SIG-M5 treated with dmso at 0.1 percent for 504 hours (cell line): ENCODE data around the gene NKAIN2.
"Not testable (repeated sequence)": the region's sequence is repeated elsewhere in the genome, so short reads cannot be mapped to it uniquely, and the experiment has no call there.

Experiments used
- DNase-seq: peaks from one replicate; lab custom pipeline; 2025; ENCODE audit not compliant: unreplicated experiment; lab: John Stamatoyannopoulos, UW

The NKAIN2 gene

GRCh38 chr6:124412657-124413056 lies 609.0 kb downstream of the NKAIN2 start:
- not testable (repeated sequence) for DNase-seq

GRCh38 chr6:124420116-124420840 lies 616.6 kb downstream of the NKAIN2 start:
- no peak for DNase-seq

- DNase-seq, result no peak
Measured at GRCh38 chr6:124423621-124424020, 620.0 kb downstream of the NKAIN2 start.

- no peak for DNase-seq
Measured at GRCh38 chr6:124430740-124431318, 627.2 kb downstream of the NKAIN2 start.

GRCh38 chr6:124432620-124433019 lies 629.0 kb downstream of the NKAIN2 start:
- no peak for DNase-seq

- DNase-seq, result no peak
Measured at GRCh38 chr6:124433387-124434160, 629.9 kb downstream of the NKAIN2 start.

- DNase-seq, result peak; percentile 9
Measured at GRCh38 chr6:124434421-124434820, 630.8 kb downstream of the NKAIN2 start.

- DNase-seq, result no peak
Measured at GRCh38 chr6:124436803-124437202, 633.1 kb downstream of the NKAIN2 start.

GRCh38 chr6:124438546-124439065 lies 634.9 kb downstream of the NKAIN2 start:
- DNase-seq, result no peak

GRCh38 chr6:124441450-124441849 lies 637.8 kb downstream of the NKAIN2 start:
- no peak for DNase-seq

- no peak for DNase-seq
Measured at GRCh38 chr6:124443541-124443940, 639.9 kb downstream of the NKAIN2 start.

- no peak for DNase-seq
Measured at GRCh38 chr6:124445581-124445980, 641.9 kb downstream of the NKAIN2 start.

- no peak for DNase-seq
Measured at GRCh38 chr6:124446961-124447360, 643.3 kb downstream of the NKAIN2 start.

GRCh38 chr6:124459268-124459667 lies 655.6 kb downstream of the NKAIN2 start:
- DNase-seq, result no peak

- DNase-seq, result no peak
Measured at GRCh38 chr6:124462750-124463149, 659.1 kb downstream of the NKAIN2 start.

GRCh38 chr6:124463271-124463670 lies 659.6 kb downstream of the NKAIN2 start:
- DNase-seq, result no peak

- not testable (repeated sequence) for DNase-seq
Measured at GRCh38 chr6:124464600-124464999, 660.9 kb downstream of the NKAIN2 start.

- no peak for DNase-seq
Measured at GRCh38 chr6:124466949-124467348, 663.3 kb downstream of the NKAIN2 start.

- no peak for DNase-seq
Measured at GRCh38 chr6:124467366-124467765, 663.7 kb downstream of the NKAIN2 start.

- DNase-seq, result no peak
Measured at GRCh38 chr6:124470803-124471202, 667.1 kb downstream of the NKAIN2 start.

GRCh38 chr6:124475176-124475575 lies 671.5 kb downstream of the NKAIN2 start:
- DNase-seq, result no peak

GRCh38 chr6:124478906-124479305 lies 675.2 kb downstream of the NKAIN2 start:
- DNase-seq, result no peak
